ENCODE measurements around the gene SNX27. TPM values are rescaled to one million over a fixed set of nuclear protein-coding genes. Genes with fewer than 3 reads are reported as not detected.
"Not testable (repeated sequence)": the region's sequence is repeated elsewhere in the genome, so short reads cannot be mapped to it uniquely, and the experiment has no call there.

SNX27 gene
- total RNA-seq, 1 donor from 2014 or later: 62.1 TPM

DNA sequence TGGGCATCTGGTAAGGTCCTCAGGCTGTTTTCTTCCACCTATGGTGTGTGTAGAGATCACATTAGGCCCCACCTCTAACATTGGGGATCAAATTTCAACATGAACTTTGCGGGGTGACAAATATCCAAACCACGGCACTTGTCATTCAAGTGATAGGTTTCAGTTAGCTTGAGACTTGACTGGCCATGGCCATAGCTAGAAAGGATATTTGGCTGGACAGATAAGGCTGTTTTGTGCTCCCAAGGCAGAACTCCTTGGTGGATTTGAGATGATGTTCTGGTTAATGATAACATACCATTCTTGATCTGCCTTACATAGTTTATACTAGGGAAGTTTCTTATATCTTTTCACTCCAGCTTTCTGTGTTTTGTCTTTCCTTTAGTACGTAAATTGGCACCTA lies 56.2 kb downstream of the SNX27 start:
- intact Hi-C loops (cut with DNase I): no loop called here
- H3K36me3 ChIP-seq: peaks cover 35% of the 10 kb centered on the region
- H3K27ac ChIP-seq: no peak overlapping the region
- H3K4me1 ChIP-seq: no peaks in the 10 kb centered on the region
- H3K4me3 ChIP-seq: no peak overlapping the region
- H3K27me3 ChIP-seq: no peaks in the 10 kb centered on the region
- no peak for ATAC-seq
- TF ChIP-seq, protein P1, sequence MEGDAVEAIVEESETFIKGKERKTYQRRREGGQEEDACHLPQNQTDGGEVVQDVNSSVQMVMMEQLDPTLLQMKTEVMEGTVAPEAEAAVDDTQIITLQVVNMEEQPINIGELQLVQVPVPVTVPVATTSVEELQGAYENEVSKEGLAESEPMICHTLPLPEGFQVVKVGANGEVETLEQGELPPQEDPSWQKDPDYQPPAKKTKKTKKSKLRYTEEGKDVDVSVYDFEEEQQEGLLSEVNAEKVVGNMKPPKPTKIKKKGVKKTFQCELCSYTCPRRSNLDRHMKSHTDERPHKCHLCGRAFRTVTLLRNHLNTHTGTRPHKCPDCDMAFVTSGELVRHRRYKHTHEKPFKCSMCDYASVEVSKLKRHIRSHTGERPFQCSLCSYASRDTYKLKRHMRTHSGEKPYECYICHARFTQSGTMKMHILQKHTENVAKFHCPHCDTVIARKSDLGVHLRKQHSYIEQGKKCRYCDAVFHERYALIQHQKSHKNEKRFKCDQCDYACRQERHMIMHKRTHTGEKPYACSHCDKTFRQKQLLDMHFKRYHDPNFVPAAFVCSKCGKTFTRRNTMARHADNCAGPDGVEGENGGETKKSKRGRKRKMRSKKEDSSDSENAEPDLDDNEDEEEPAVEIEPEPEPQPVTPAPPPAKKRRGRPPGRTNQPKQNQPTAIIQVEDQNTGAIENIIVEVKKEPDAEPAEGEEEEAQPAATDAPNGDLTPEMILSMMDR (IDR thresholded peaks at IDR 0.05): no peak
- H3K9me3 ChIP-seq: no peaks in the 10 kb centered on the region
- no peak for DNase-seq

DNA sequence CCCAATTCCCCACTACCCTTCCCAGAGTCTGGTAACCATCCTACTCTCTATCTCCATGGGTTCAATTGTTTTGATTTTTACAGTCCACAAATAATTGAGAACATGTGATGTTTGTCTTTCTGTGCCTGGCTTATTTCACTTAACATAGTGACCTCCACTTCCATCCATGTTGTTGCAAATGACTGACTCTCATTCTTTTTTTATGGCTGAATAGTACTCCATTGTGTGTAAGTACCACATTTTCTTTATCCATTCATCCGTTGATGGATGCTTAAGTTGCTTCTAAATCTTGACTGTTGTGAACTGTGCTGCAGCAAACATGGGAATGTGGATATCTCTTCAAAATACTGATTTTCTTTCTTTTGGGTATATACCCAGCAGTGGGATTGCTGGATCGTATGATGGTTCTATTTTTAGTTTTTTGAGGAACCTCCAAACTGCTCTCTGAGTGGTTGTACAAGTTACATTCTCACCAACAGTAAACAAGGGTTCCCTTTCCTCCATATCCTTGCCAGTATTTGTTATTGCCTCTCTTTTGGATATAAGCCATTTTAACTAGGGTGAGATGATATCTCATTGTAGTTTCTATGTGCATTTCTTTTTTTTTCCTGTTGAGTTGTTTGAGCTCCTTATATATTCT lies 58.3 kb downstream of the SNX27 start:
- DNase-seq; H3K4me3 ChIP-seq; H3K9me3 ChIP-seq; H3K27ac ChIP-seq; H3K27me3 ChIP-seq; H3K4me1 ChIP-seq; intact Hi-C loops (cut with DNase I): not testable (repeated sequence)
- H3K36me3 ChIP-seq: peaks cover 35% of the 10 kb centered on the region
- ATAC-seq: peak; percentile 36

DNA sequence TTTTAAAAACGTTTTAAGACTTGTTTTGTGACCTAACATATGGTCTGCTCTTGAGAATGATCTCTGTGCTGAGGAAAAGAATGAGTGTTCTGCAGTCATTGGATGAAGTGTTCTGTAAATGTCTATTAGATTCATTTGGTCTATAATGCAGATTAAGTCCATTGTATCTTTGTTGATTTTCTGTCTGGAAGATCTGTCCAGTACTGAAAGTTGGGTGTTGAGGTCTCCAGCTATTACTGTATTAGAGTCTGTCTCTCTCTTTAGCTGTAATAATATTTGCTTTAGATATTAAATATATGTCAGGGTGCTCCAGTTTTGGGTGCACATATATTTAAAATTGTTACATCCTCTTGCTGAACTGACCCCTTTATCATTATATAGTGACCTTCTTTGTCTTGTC lies 61.6 kb downstream of the SNX27 start:
- H3K36me3 ChIP-seq: peaks cover 53% of the 10 kb centered on the region
- H3K27ac ChIP-seq: no peak overlapping the region
- TF ChIP-seq, protein P1 (IDR thresholded peaks at IDR 0.05): no peak
- no peak for ATAC-seq
- H3K9me3 ChIP-seq: no peaks in the 10 kb centered on the region
- no peaks in the 10 kb centered on the region for H3K27me3 ChIP-seq
- DNase-seq: no peak
- H3K4me1 ChIP-seq: no peaks in the 10 kb centered on the region
- intact Hi-C loops (cut with DNase I): no loop called here
- H3K4me3 ChIP-seq: no peak overlapping the region

DNA sequence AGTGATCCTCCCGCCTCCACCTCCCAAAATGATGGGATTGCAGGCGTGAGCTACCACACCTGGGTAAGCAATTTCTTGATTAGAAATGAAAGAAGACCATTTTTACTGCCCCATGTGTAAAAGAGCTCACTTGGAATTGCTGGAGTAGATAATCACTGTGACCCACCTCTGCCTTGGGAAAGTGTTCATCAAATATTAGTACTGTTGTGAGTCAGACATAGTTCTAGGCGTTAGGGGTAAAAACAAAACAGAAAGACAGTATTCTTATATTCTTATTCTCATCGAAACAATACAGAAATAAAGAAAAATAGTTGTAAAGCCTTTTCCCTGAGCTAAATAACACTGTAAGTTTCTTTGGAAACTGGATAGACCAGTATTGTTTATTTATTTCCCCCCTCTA lies 68.5 kb downstream of the SNX27 start:
- ATAC-seq (no peak), DNase-seq (no peak)
- H3K9me3 ChIP-seq: no peaks in the 10 kb centered on the region
- H3K36me3 ChIP-seq: peaks cover 52% of the 10 kb centered on the region
- H3K4me3 ChIP-seq: no peak overlapping the region
- TF ChIP-seq, protein P1 (IDR thresholded peaks at IDR 0.05): no peak
- no peaks in the 10 kb centered on the region for H3K27me3 ChIP-seq
- intact Hi-C loops (cut with DNase I): no loop called here
- no peak overlapping the region for H3K27ac ChIP-seq
- peaks cover 7% of the 10 kb centered on the region for H3K4me1 ChIP-seq

DNA sequence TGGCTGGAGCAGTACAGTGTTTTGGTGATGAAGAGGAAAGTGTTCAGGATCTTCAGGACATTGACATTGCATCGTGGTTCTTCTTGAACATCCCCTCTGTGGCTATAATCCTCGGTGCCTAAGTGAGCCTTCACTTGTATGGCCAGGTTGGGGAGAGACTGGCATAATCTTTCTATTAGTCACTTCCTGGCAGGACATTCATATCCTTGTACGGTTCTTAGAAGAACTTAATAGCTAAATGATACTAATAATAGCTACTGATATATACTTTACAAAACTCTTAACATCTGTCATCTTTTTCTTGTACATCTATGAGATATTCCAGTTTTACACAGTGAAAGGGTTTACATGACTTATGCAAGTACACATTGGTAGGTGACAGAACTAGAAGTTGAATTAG lies 69.0 kb downstream of the SNX27 start:
- no peak overlapping the region for H3K27ac ChIP-seq
- intact Hi-C loops (cut with DNase I): no loop called here

DNA sequence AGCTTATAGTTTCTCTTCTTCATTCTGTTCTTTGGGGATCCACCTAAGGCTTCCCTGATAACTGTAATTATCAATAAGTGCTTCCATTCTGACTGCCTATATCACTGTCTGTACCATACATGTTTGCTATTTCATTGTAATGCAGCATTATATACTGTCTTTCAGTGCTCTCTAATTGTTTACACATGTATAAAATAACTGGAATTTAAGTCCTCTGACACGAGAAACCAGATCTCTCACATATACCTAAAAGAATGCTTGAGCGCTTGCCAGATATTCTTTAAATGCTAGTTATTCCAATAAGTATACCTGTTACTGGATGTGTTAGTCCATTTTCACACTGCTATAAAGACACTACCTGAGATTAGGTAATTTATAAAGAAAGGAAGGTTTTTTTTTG lies 70.1 kb downstream of the SNX27 start:
- peaks cover 7% of the 10 kb centered on the region for H3K4me1 ChIP-seq
- TF ChIP-seq, protein P1 (IDR thresholded peaks at IDR 0.05): no peak
- H3K27me3 ChIP-seq: no peaks in the 10 kb centered on the region
- H3K27ac ChIP-seq: no peak overlapping the region
- H3K9me3 ChIP-seq: no peaks in the 10 kb centered on the region
- no peak for ATAC-seq
- intact Hi-C loops (cut with DNase I): no loop called here
- H3K4me3 ChIP-seq: no peak overlapping the region
- H3K36me3 ChIP-seq: peaks cover 59% of the 10 kb centered on the region
- DNase-seq: no peak

More for the DNA sequence above, 69.0 kb downstream of the SNX27 start:
- H3K9me3 ChIP-seq: no peaks in the 10 kb centered on the region
- H3K36me3 ChIP-seq: peaks cover 56% of the 10 kb centered on the region
- ATAC-seq: peak; percentile 45
- TF ChIP-seq, protein P1 (IDR thresholded peaks at IDR 0.05): no peak
- H3K27me3 ChIP-seq: no peaks in the 10 kb centered on the region
- peaks cover 7% of the 10 kb centered on the region for H3K4me1 ChIP-seq
- no peak for DNase-seq
- H3K4me3 ChIP-seq: no peak overlapping the region

DNA sequence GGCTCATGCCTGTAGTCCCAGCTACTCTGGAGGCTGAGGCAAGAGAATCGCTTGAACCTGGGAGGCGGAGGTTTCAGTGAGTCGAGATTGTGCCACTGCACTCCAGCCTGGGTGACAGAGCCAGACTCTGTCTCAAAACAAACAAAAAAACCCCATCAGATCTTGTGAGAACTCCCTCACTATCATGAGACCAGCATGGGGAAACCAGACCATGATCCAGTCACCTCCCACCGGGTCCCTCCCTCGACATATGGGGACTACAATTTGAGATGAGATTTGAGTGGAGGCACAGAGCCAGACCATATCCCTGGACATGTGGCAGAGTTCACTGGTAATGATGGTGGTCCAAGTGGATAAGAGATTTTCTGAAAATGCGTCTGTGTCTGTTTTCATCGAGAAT lies 71.1 kb downstream of the SNX27 start:
- intact Hi-C loops (cut with DNase I); H3K27ac ChIP-seq; DNase-seq; H3K27me3 ChIP-seq; ATAC-seq; H3K9me3 ChIP-seq; H3K4me1 ChIP-seq; H3K4me3 ChIP-seq: not testable (repeated sequence)
- H3K36me3 ChIP-seq: peaks cover 56% of the 10 kb centered on the region
